Lower leg skin (tissue), 3 donors: Measurements from ENCODE around the gene TRAM2.

Experiments
- CTCF ChIP-seq, 3 donors: fragments of 450-650 bp; IDR thresholded peaks; one replicate each; pipeline ENCODE4 v1.5.1; 2016; ENCODE audit warnings: antibody characterized with exemption in 3 of 3, mild to moderate bottlenecking in 3 of 3, moderate library complexity in 2 of 3
- POLR2A ChIP-seq, 2 donors: fragments of 450-650 bp; IDR thresholded peaks; one replicate each; pipeline ENCODE4 v1.6.1; 2016 to 2017; ENCODE audit warnings: antibody characterized with exemption in 2 of 2, mild to moderate bottlenecking in 1 of 2, moderate library complexity in 1 of 2

GRCh38 chr6:52610745-52611355 lies 34.0 kb upstream of the TRAM2 start:
- no peak for TF ChIP-seq POLR2A (IDR thresholded peaks at IDR 0.05)
- TF ChIP-seq CTCF (IDR thresholded peaks at IDR 0.05) = no peak
